Measurements from ENCODE around the gene ARHGAP26. TPM values are rescaled to one million over a fixed set of nuclear protein-coding genes. Genes with fewer than 3 reads are reported as not detected.

The ARHGAP26 gene
- polyA plus RNA-seq, 1 donor from 2014 or later = 0.83 TPM

DNA sequence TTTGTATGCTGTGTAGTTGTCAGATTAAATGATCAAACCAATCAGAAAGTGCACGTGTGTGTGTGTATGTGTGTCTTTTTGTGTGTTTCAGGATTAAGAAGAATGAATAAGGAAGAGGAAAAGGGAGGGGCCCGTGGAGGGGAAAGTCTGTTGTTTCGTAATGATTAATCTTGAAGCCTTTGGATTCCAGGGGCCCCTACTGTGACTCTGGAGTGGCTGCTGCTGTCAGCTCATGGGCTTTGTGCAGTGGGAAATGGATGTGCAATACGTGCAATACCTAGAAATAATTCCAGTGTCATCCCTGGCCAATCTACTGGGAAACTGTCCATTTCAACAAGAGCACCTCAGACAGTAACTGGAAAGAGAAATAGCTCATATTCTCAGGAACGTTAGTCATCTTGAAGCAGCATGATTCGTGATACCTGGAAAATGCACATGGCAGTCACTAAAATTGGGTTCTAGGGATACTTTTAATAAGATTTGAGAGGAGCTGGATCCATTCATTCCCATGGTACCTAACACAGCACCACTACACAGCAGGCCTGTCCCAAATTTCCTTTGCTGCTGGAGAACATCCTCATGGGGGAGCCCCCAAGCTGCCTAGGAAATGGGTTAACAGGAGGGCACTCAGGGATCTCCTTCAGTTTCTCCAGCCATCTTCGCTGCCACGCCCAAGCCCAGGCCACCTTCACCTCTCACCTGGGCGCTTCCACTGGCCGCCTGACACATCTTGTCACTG is 447.1 kb downstream of the ARHGAP26 start:
- Histone ChIP-seq H3K4me3 (ENCODE audit: low read length) (no peak overlapping the region), H3K4me2 (ENCODE audit: low read length) (no peak overlapping the region), H2AFZ (ENCODE audit: low read depth, low read length) (no peak overlapping the region), H3F3A (ENCODE audit: insufficient read depth, low read length, poor library complexity, severe bottlenecking) (no peaks in the 10 kb centered on the region), H3K27ac (ENCODE audit: low read length) (no peak overlapping the region), H3K36me3 (ENCODE audit: insufficient read depth, low read length) (no peaks in the 10 kb centered on the region), H4K20me1 (ENCODE audit: insufficient read depth) (no peaks in the 10 kb centered on the region), H3K9me3 (ENCODE audit: low read length) (no peaks in the 10 kb centered on the region), H3K27me3 (ENCODE audit: insufficient read depth, low read depth, low read length) (no peaks in the 10 kb centered on the region), H3K9me2 (ENCODE audit: insufficient read depth, low read length) (no peaks in the 10 kb centered on the region), H3K79me2 (replicated peaks; ENCODE audit: insufficient read depth, low read length) (no peaks in the 10 kb centered on the region), H3K9ac (ENCODE audit: low read length) (no peak overlapping the region)
- TF ChIP-seq MXI1 (conservative IDR thresholded peaks at IDR 0.05; ENCODE audit: poor library complexity, severe bottlenecking) = no peak
- TF ChIP-seq, protein P1, sequence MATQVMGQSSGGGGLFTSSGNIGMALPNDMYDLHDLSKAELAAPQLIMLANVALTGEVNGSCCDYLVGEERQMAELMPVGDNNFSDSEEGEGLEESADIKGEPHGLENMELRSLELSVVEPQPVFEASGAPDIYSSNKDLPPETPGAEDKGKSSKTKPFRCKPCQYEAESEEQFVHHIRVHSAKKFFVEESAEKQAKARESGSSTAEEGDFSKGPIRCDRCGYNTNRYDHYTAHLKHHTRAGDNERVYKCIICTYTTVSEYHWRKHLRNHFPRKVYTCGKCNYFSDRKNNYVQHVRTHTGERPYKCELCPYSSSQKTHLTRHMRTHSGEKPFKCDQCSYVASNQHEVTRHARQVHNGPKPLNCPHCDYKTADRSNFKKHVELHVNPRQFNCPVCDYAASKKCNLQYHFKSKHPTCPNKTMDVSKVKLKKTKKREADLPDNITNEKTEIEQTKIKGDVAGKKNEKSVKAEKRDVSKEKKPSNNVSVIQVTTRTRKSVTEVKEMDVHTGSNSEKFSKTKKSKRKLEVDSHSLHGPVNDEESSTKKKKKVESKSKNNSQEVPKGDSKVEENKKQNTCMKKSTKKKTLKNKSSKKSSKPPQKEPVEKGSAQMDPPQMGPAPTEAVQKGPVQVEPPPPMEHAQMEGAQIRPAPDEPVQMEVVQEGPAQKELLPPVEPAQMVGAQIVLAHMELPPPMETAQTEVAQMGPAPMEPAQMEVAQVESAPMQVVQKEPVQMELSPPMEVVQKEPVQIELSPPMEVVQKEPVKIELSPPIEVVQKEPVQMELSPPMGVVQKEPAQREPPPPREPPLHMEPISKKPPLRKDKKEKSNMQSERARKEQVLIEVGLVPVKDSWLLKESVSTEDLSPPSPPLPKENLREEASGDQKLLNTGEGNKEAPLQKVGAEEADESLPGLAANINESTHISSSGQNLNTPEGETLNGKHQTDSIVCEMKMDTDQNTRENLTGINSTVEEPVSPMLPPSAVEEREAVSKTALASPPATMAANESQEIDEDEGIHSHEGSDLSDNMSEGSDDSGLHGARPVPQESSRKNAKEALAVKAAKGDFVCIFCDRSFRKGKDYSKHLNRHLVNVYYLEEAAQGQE (IDR thresholded peaks at IDR 0.05; ENCODE audit: borderline replicate concordance) = no peak
- no peak for TF ChIP-seq SMC3 (conservative IDR thresholded peaks at IDR 0.05; ENCODE audit: poor library complexity)

DNA sequence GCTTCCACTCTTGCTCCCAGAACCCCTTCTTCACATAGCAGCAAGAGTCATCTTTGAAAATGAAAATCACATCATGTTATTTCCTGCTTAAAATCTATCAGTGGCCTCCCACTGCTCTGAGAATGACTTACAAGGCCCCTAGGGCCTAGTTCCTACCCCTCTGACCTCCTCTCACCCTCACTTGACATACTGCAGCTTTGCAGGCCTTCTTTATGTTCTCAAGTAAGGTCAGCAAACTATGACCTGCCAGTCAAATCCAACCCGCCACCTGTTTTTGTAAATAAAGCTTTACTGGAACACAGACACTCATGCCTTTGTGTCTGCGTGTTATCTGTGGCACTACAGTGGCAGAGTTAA is 447.6 kb downstream of the ARHGAP26 start:
- H3K79me2 ChIP-seq (replicated peaks; ENCODE audit: insufficient read depth, low read length) = no peaks in the 10 kb centered on the region
- H3K36me3 ChIP-seq (ENCODE audit: insufficient read depth, low read length) = no peaks in the 10 kb centered on the region
- H3K27ac ChIP-seq (ENCODE audit: low read length) = no peak overlapping the region
- no peak overlapping the region for H2AFZ ChIP-seq (ENCODE audit: low read depth, low read length)
- TF ChIP-seq MXI1 (conservative IDR thresholded peaks at IDR 0.05; ENCODE audit: poor library complexity, severe bottlenecking) (no peak), CTCF (IDR thresholded peaks at IDR 0.05; ENCODE audit: poor library complexity, severe bottlenecking) (no peak)
- TF ChIP-seq, protein P1 (IDR thresholded peaks at IDR 0.05; ENCODE audit: borderline replicate concordance) = no peak
- no peaks in the 10 kb centered on the region for H3F3A ChIP-seq (ENCODE audit: insufficient read depth, low read length, poor library complexity, severe bottlenecking)
- H3K9ac ChIP-seq (ENCODE audit: low read length) = no peak overlapping the region
- H3K4me2 ChIP-seq (ENCODE audit: low read length) = no peak overlapping the region
- H3K27me3 ChIP-seq (ENCODE audit: insufficient read depth, low read depth, low read length) = no peaks in the 10 kb centered on the region
- H4K20me1 ChIP-seq (ENCODE audit: insufficient read depth) = no peaks in the 10 kb centered on the region
- H3K9me2 ChIP-seq (ENCODE audit: insufficient read depth, low read length) = no peaks in the 10 kb centered on the region
- no peaks in the 10 kb centered on the region for H3K9me3 ChIP-seq (ENCODE audit: low read length)
- no peak overlapping the region for H3K4me3 ChIP-seq (ENCODE audit: low read length)
